Skeletal muscle tissue (tissue), 4 donors: ENCODE results near the gene PIRT. TPM values are rescaled to one million over a fixed set of nuclear protein-coding genes. Genes with fewer than 3 reads are reported as not detected.
A peak's percentile ranks its signal among the peaks of the same experiment; 100 is the strongest.

Experiments used
- H3K27ac ChIP-seq: one replicate; pipeline ENCODE4 v1.7.0; 2013; ENCODE audit warnings: mild to moderate bottlenecking, low read depth, low read length, inconsistent platforms
- H3K27me3 ChIP-seq, 3 donors: one replicate each; pipeline ENCODE4 v1.7.0; 2013; ENCODE audit warnings: low read length in 3 of 3; ENCODE audit not compliant: control insufficient read depth in 3 of 3, insufficient read depth in 3 of 3
- H3K36me3 ChIP-seq, 3 donors: one replicate each; pipeline ENCODE4 v1.7.0; 2013; ENCODE audit warnings: low read length in 3 of 3; ENCODE audit not compliant: control insufficient read depth in 3 of 3, insufficient read depth in 3 of 3
- H3K4me1 ChIP-seq, 3 donors: one replicate each; pipeline ENCODE4 v1.7.0; 2013; ENCODE audit warnings: low read length in 3 of 3, mild to moderate bottlenecking in 3 of 3; ENCODE audit not compliant: control insufficient read depth in 3 of 3, insufficient read depth in 3 of 3
- H3K4me3 ChIP-seq, 3 donors: one replicate each; pipeline ENCODE4 v1.7.0; 2013; ENCODE audit warnings: low read length in 3 of 3
- H3K9ac ChIP-seq, 3 donors: one replicate each; pipeline ENCODE4 v1.7.0; 2013; ENCODE audit warnings: low read length in 3 of 3, mild to moderate bottlenecking in 3 of 3, moderate library complexity in 2 of 3, low read depth in 1 of 3
- H3K9me3 ChIP-seq, 3 donors: one replicate each; pipeline ENCODE4 v1.7.0; 2013; ENCODE audit warnings: low read length in 3 of 3; ENCODE audit not compliant: control insufficient read depth in 3 of 3
- total RNA-seq: library from RNA; depleted of rRNA; stranded (reverse); fragments of >200 nt; gene quantifications from one replicate; pipeline ENCODE4 v1.2.3, GENCODE V29; 2014
- donor health status: Osteomylitis.

The PIRT gene
- total RNA-seq, 1 donor from 2014 or later: not detected

GRCh38 chr17:10793256-10793655 is 44.6 kb downstream of the PIRT start:
- H3K9ac ChIP-seq: no peak overlapping the region
- no peaks in the 10 kb centered on the region for H3K9me3 ChIP-seq
- no peak overlapping the region for H3K4me3 ChIP-seq
- H3K27ac ChIP-seq: no peak overlapping the region
- H3K4me1 ChIP-seq: peaks cover 15 to 19% (median 17%) of the 10 kb centered on the region in 3 donors
- no peaks in the 10 kb centered on the region for H3K27me3 ChIP-seq
- H3K36me3 ChIP-seq: no peaks in the 10 kb centered on the region

DNA sequence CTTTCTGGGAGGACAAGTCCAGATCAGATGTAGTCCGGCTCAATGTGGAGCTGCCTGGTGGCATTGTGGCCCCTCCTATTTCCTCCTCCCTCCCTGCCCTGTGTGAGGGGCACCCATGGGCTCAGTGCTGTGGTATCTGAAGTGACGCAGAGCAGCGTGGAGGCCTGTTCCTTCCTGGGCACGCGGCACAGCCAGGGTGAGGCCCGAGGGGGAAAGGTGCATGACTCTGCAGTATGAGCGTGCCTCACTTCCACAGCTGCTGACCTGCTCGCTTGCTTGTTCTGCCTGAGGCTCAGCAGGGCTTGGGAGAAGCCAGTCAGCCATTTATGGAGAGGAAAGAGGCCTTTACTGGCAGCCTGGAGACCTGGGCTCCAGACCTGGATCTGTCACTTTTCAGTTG is 45.7 kb downstream of the PIRT start:
- H3K9ac ChIP-seq: no peak overlapping the region
- no peaks in the 10 kb centered on the region for H3K36me3 ChIP-seq
- H3K27ac ChIP-seq: no peak overlapping the region
- no peaks in the 10 kb centered on the region for H3K9me3 ChIP-seq
- H3K27me3 ChIP-seq: no peaks in the 10 kb centered on the region
- H3K4me3 ChIP-seq: no peak overlapping the region
- H3K4me1 ChIP-seq: peaks cover 9 to 10% (median 10%) of the 10 kb centered on the region in 3 donors

GRCh38 chr17:10790491-10791401 is 47.1 kb downstream of the PIRT start:
- no peaks in the 10 kb centered on the region for H3K36me3 ChIP-seq
- H3K9me3 ChIP-seq: no peaks in the 10 kb centered on the region
- no peak overlapping the region for H3K9ac ChIP-seq
- no peaks in the 10 kb centered on the region for H3K27me3 ChIP-seq
- no peak overlapping the region for H3K27ac ChIP-seq
- peaks cover 10 to 14% (median 10%) of the 10 kb centered on the region in 3 donors for H3K4me1 ChIP-seq
- H3K4me3 ChIP-seq: no peak overlapping the region

DNA sequence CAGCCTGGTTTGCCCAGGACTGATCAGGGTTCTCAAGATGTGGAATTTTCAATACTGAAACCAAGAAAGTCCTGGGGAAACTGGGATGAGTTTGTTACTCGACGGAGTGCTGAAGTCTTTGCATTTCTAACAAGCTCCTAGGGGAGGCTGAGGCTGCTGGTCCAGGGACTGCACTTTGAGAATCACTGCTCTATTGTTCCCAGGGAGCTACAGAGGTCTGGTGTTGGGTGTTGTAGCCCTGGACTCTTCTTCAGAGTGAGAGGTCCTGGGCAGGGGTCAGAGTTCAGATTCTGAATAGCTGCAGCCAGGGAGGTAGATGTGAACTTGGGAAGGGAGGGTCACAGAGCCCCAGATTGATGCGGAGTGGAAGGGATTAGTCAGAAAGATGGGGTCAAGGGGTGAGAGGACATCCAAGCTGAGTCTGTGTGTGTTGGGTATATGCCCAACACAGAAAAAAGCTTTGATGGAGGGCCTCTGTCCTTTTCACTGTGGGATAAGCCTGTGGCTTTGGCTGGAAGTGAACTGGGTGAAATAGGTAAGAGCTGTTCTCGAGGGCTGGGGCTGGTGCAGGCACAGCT is 48.1 kb downstream of the PIRT start:
- Histone ChIP-seq H3K4me3 (no peak overlapping the region), H3K4me1 (peaks cover 10 to 14% (median 13%) of the 10 kb centered on the region in 3 donors), H3K9ac (peak overlapping the region in 1 of 3 donors; percentile 16), H3K9me3 (no peaks in the 10 kb centered on the region), H3K27me3 (no peaks in the 10 kb centered on the region), H3K27ac (no peak overlapping the region), H3K36me3 (no peaks in the 10 kb centered on the region)

DNA sequence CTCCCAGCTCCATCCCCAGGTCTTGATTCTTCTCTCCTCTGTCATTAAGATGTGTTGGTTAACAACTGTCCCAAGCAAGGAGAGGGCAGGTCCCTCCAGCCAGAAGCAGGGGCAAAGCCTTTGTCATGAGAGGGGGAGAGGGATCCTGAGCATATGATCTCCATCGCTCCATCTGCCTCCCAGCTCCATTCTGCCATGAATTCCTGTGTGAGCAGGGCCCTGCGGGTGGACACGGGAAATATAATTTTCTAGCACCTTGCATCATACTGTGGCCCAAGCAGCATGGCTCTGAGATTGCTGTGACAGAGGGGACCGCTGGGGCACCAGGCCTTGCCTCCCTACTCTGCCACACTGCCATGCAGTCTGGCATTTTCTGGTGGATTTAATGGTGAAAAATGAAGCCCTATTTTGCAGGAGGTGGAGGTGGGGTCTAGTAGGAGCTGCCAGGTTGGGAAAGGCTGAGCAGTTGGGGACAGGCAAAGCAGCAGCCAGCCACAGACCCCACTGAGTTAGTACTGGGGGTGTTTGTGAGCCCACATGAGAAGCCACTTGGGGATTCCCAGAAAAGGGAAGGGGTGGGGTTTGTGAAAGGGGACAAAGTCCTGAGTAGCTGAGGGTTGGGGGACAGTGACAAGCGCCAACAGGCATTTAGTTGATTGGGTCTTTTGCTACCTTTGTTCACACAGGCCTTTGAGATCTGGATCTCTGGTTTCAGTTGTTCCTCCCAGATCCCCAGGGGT is 50.4 kb downstream of the PIRT start:
- H3K27me3 ChIP-seq: no peaks in the 10 kb centered on the region
- no peak overlapping the region for H3K9ac ChIP-seq
- peaks cover 0 to 2% (median 0%) of the 10 kb centered on the region in 3 donors for H3K9me3 ChIP-seq
- H3K4me3 ChIP-seq: no peak overlapping the region
- H3K36me3 ChIP-seq: no peaks in the 10 kb centered on the region
- H3K4me1 ChIP-seq: peaks cover 10 to 14% (median 13%) of the 10 kb centered on the region in 3 donors
- H3K27ac ChIP-seq: no peak overlapping the region

DNA sequence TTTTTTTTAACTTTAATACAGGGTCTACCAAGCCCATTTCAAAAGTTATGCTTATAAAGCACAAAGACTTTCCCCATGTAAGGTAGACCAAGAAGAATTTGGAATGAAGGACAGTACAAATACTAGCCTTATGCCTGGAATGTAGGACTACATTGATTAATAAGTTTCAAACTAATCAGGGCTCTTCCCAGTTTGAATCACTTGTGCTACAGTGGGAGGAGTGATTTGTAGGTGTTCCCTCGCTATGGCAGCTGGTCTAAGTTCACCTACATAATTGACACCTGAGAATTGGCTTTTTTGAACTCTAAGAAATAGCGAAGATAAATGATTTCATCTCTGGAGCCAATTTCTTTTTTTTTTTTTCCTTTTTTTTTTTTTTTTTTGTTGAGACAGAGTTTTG is 52.6 kb downstream of the PIRT start:
- Histone ChIP-seq H3K36me3 (no peaks in the 10 kb centered on the region), H3K9me3 (peaks cover 0 to 2% (median 0%) of the 10 kb centered on the region in 3 donors), H3K9ac (peak overlapping the region in 2 of 3 donors; percentile 5 to 66), H3K27ac (no peak overlapping the region), H3K4me1 (peaks cover 2 to 8% (median 5%) of the 10 kb centered on the region in 3 donors), H3K27me3 (no peaks in the 10 kb centered on the region), H3K4me3 (no peak overlapping the region)

DNA sequence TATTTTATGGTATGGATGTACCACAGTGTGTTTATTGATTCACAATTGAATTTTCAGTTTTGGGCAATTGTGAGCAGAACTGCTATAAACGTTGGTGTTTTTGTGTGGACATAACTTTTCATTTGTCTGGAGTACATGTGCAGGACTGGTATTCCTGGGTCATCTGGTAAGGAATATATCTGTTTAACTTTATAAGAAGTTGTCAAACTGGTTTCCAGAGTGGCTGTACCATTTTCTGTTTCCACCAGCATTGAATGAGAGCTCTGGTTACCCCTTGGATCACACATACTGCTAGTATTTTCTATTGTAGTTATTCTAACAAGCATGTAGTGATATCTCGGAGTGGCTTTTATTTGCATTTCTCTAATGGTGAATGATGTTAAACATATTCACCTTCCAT is 58.3 kb downstream of the PIRT start:
- no peak overlapping the region for H3K9ac ChIP-seq
- no peak overlapping the region for H3K27ac ChIP-seq
- peaks cover 0 to 2% (median 0%) of the 10 kb centered on the region in 3 donors for H3K9me3 ChIP-seq
- H3K27me3 ChIP-seq: no peaks in the 10 kb centered on the region
- no peaks in the 10 kb centered on the region for H3K36me3 ChIP-seq
- H3K4me1 ChIP-seq: no peaks in the 10 kb centered on the region
- H3K4me3 ChIP-seq: no peak overlapping the region

DNA sequence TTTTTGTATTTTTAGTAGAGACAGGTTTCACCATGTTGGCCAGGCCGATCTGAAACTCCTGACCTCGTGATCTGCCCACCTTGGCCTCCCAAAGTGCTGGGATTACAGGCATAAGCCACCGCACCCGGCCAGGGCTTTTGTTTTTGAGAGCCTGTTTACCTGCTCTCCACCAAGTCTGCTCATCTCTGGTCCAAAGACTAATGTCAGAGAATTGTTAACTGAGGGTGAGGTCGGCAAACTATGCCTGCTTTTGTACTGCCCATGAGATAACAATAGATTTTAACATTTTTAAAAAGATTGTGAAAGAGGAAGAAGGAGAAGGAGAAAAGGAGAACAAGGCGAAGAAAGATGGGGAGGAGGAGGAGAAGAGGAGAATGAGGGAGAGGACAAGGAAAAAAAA is 60.0 kb downstream of the PIRT start:
- H3K27ac ChIP-seq: no peak overlapping the region
- H3K9ac ChIP-seq: no peak overlapping the region
- H3K36me3 ChIP-seq: no peaks in the 10 kb centered on the region
- no peak overlapping the region for H3K4me3 ChIP-seq
- no peaks in the 10 kb centered on the region for H3K9me3 ChIP-seq
- H3K4me1 ChIP-seq: peaks cover 0 to 3% (median 0%) of the 10 kb centered on the region in 3 donors
- H3K27me3 ChIP-seq: no peaks in the 10 kb centered on the region

- no peaks in the 10 kb centered on the region for H3K36me3 ChIP-seq
- H3K9ac ChIP-seq: no peak overlapping the region
- H3K27me3 ChIP-seq: no peaks in the 10 kb centered on the region
- peaks cover 0 to 2% (median 0%) of the 10 kb centered on the region in 3 donors for H3K9me3 ChIP-seq
- H3K27ac ChIP-seq: no peak overlapping the region
- peaks cover 0 to 3% (median 0%) of the 10 kb centered on the region in 3 donors for H3K4me1 ChIP-seq
- H3K4me3 ChIP-seq: no peak overlapping the region
Observed at GRCh38 chr17:10777131-10777807, 60.6 kb downstream of the PIRT start.
